HepG2 (cell line): ENCODE data around the gene METRN. TPM values are rescaled to one million over a fixed set of nuclear protein-coding genes. Genes with fewer than 3 reads are reported as not detected.
A peak's percentile ranks its signal among the peaks of the same experiment; 100 is the strongest.

Experiments used
- BCL3 ChIP-seq: sonication (generic); formaldehyde crosslinking; IDR thresholded peaks from 2 replicates; pipeline ENCODE4 v1.5.1; 2020; ENCODE audit warnings: mild to moderate bottlenecking, missing genetic modification reagents, moderate library complexity
- DZIP1 ChIP-seq: sonication (generic); formaldehyde crosslinking; IDR thresholded peaks from 2 replicates; pipeline ENCODE4 v1.5.0; 2020; ENCODE audit warnings: mild to moderate bottlenecking, missing genetic modification reagents
- GPBP1L1 ChIP-seq: sonication (generic); formaldehyde crosslinking; IDR thresholded peaks from 2 replicates; pipeline ENCODE4 v1.5.0; 2020; ENCODE audit warnings: mild to moderate bottlenecking, missing genetic modification reagents
- HMGXB4 ChIP-seq, 2 experiments: sonication (generic) in 1 of 2; formaldehyde crosslinking in 1 of 2; IDR thresholded peaks; 2 replicates each; pipeline versions ENCODE4 v1.4.0 to v1.6.1; 2018 to 2020; ENCODE audit warnings: missing genetic modification reagents in 2 of 2, borderline replicate concordance in 1 of 2, low read depth in 1 of 2, mild to moderate bottlenecking in 1 of 2, missing biosample characterization in 1 of 2
- HNF4A ChIP-seq: sonication (generic); formaldehyde crosslinking; IDR thresholded peaks from 2 replicates; pipeline ENCODE4 v1.4.0; 2020; ENCODE audit warnings: missing genetic modification reagents
- IRF1 ChIP-seq: sonication (generic); formaldehyde crosslinking; IDR thresholded peaks from 2 replicates; pipeline ENCODE4 v1.4.0; 2020; ENCODE audit warnings: low read depth, mild to moderate bottlenecking, missing genetic modification reagents
- ONECUT2 ChIP-seq: sonication (generic); formaldehyde crosslinking; IDR thresholded peaks from 2 replicates; pipeline ENCODE4 v1.4.0; 2020; ENCODE audit warnings: missing genetic modification reagents
- SP140L ChIP-seq: sonication (generic); formaldehyde crosslinking; IDR thresholded peaks from 2 replicates; pipeline ENCODE4 v1.4.0; 2020; ENCODE audit warnings: missing genetic modification reagents, borderline replicate concordance
- TBX3 ChIP-seq: fragments of 450-650 bp; IDR thresholded peaks from 2 replicates; pipeline ENCODE4 v1.6.1; 2017; ENCODE audit warnings: antibody characterized with exemption, mild to moderate bottlenecking, inconsistent platforms, borderline replicate concordance
- TERF1 ChIP-seq: sonication (generic); formaldehyde crosslinking; IDR thresholded peaks from 2 replicates; pipeline ENCODE4 v1.8.0; 2022; ENCODE audit warnings: mild to moderate bottlenecking, missing genetic modification reagents, moderate library complexity
- ZBTB7B ChIP-seq: sonication (generic); formaldehyde crosslinking; IDR thresholded peaks from 2 replicates; pipeline ENCODE4 v1.4.0; 2020; ENCODE audit warnings: missing genetic modification reagents
- ZNF207 ChIP-seq: fragments of 450-650 bp; IDR thresholded peaks from 2 replicates; pipeline ENCODE4 v1.6.1; 2016; ENCODE audit warnings: antibody characterized with exemption, borderline replicate concordance
- ZNF253 ChIP-seq: sonication (generic); formaldehyde crosslinking; IDR thresholded peaks from 2 replicates; pipeline ENCODE4 v1.8.0; 2022; ENCODE audit warnings: mild to moderate bottlenecking, missing genetic modification reagents, borderline replicate concordance
- ZNF563 ChIP-seq: sonication (generic); formaldehyde crosslinking; IDR thresholded peaks from 2 replicates; pipeline ENCODE4 v1.8.0; 2022; ENCODE audit warnings: mild to moderate bottlenecking, moderate library complexity, missing genetic modification reagents
- ZNF576 ChIP-seq: sonication (generic); formaldehyde crosslinking; IDR thresholded peaks from 2 replicates; pipeline ENCODE4 v1.4.0; 2020; ENCODE audit warnings: mild to moderate bottlenecking, missing genetic modification reagents
- ZNF724P ChIP-seq: sonication (generic); formaldehyde crosslinking; IDR thresholded peaks from 2 replicates; pipeline ENCODE4 v1.8.0; 2022; ENCODE audit warnings: missing genetic modification reagents, borderline replicate concordance
- ZNF83 ChIP-seq: sonication (generic); formaldehyde crosslinking; IDR thresholded peaks from 2 replicates; pipeline ENCODE4 v1.4.0; 2020; ENCODE audit warnings: missing genetic modification reagents, mild to moderate bottlenecking, borderline replicate concordance
- ZNF839 ChIP-seq: sonication (generic); formaldehyde crosslinking; IDR thresholded peaks from 2 replicates; pipeline ENCODE4 v1.4.0; 2020; ENCODE audit warnings: missing genetic modification reagents, mild to moderate bottlenecking, borderline replicate concordance
- polyA plus RNA-seq, 8 experiments: library from polyadenylated mRNA; depleted of rRNA in 3 of 8; stranded (reverse) in 7 of 8; unstranded in 1 of 8; fragments of >200 nt; fragmentation: Illumina TruSeq in 4 of 8; extraction: Trizol in 4 of 8; gene quantifications; 2 replicates each; pipeline versions ENCODE4 v1.2.1 to v1.2.3, GENCODE V29; 2011 to 2016; ENCODE audit warnings: low read depth in 4 of 8, missing spikeins in 1 of 8, mixed read lengths in 1 of 8; ENCODE audit not compliant: insufficient read depth in 1 of 8
- total RNA-seq, 5 experiments: library from RNA; depleted of rRNA; stranded (reverse); fragments of >200 nt; fragmentation: Illumina TruSeq; extraction: Trizol; gene quantifications; 2 replicates each; pipeline ENCODE4 v1.2.3, GENCODE V29; 2016; ENCODE audit warnings: low read depth in 1 of 5

The METRN gene
- total and polyA plus RNA-seq, 2 of the 13 experiments (the other 11 are each of a cell fraction or from before 2014, with no cell fraction given): 25.5 to 46.1 TPM

GRCh38 chr16:680967-681745, 33.8 kb upstream of the METRN start (continued):
- no peak for TF ChIP-seq IRF1 (CRISPR knock-in tag)
- peak; percentile 62; the same call in 1 of the 2 replicates for TF ChIP-seq ZNF253 (CRISPR knock-in tag)
- TF ChIP-seq ZNF576 (CRISPR knock-in tag): no peak
- TF ChIP-seq ZNF839 (CRISPR knock-in tag): 0 out of 2 replicates have a peak, but pooled peaks have one; percentile 41
- no peak for TF ChIP-seq ZBTB7B
- no peak for TF ChIP-seq TBX3
- peak; percentile 72; the same call in 1 of the 2 replicates for TF ChIP-seq ZNF83 (CRISPR knock-in tag)
- no peak for TF ChIP-seq SP140L (CRISPR knock-in tag)
- no peak for TF ChIP-seq GPBP1L1
- peak; percentile 3; the same call in 1 of the 2 replicates for TF ChIP-seq HNF4A (CRISPR knock-in tag)
- TF ChIP-seq ZNF724P: 0 out of 2 replicates have a peak, but pooled peaks have one; percentile 16
- TF ChIP-seq HMGXB4 (CRISPR knock-in tag; IDR thresholded peaks at IDR 0.05; ENCODE audit: borderline replicate concordance in 1 of 2, low read depth in 1 of 2): peak; percentile 69 to 72; a peak in 3 of 4 replicates
- TF ChIP-seq BCL3 (CRISPR knock-in tag): no peak
- no peak for TF ChIP-seq ONECUT2
- TF ChIP-seq DZIP1 (CRISPR knock-in tag): 0 out of 2 replicates have a peak, but pooled peaks have one; percentile 20
- TF ChIP-seq ZNF563: 0 out of 2 replicates have a peak, but pooled peaks have one; percentile 24
- no peak for TF ChIP-seq TERF1 (CRISPR knock-in tag)
- TF ChIP-seq ZNF207: no peak
